ENCODE measurements around the gene LDHD.

- TF ChIP-seq ZNF274 (IDR thresholded peaks at IDR 0.05; ENCODE audit: low read depth, low read length) = no peak
- no peak for TF ChIP-seq YY1 (IDR thresholded peaks at IDR 0.05; ENCODE audit: insufficient read depth, insufficient read length)
These were observed 21.7 kb upstream of the LDHD start for GRCh38 chr16:75138233-75138632.

All from NT2/D1 (cell line).